ENCODE measurements around the gene ARHGAP21. TPM values are rescaled to one million over a fixed set of nuclear protein-coding genes. Genes with fewer than 3 reads are reported as not detected.
"Not testable (repeated sequence)": the region's sequence is repeated elsewhere in the genome, so short reads cannot be mapped to it uniquely, and the experiment has no call there.

ARHGAP21 gene
- total and polyA plus RNA-seq, 3 donors from 2014 or later = 44.3 to 69.2 (median 66.9) TPM

GRCh38 chr10:24669285-24669852 is 54.3 kb downstream of the ARHGAP21 start:
- intact Hi-C loops (cut with DNase I; ENCODE audit: low total_unique reads) = no loop called here

GRCh38 chr10:24668247-24668646 is 55.4 kb downstream of the ARHGAP21 start:
- H3K9me3 ChIP-seq = no peaks in the 10 kb centered on the region
- H3K4me1 ChIP-seq = no peaks in the 10 kb centered on the region
- TF ChIP-seq POLR2A (IDR thresholded peaks at IDR 0.05) (no peak), CTCF (IDR thresholded peaks at IDR 0.05) (no peak)
- H3K4me3 ChIP-seq = no peak overlapping the region
- DNase-seq = no peak
- no peaks in the 10 kb centered on the region for H3K27me3 ChIP-seq
- intact Hi-C loops (cut with DNase I; ENCODE audit: low total_unique reads) = no loop called here
- 92 to 93% methylated on average over 7 of the region's 7 CpGs for WGBS, 2 donors
- no peaks in the 10 kb centered on the region for H3K36me3 ChIP-seq (ENCODE audit: low read depth, missing control alignments)
- no peak overlapping the region for H3K27ac ChIP-seq

More at GRCh38 chr10:24669285-24669852, 54.3 kb downstream of the ARHGAP21 start:
- Histone ChIP-seq H3K4me1 (no peaks in the 10 kb centered on the region), H3K27ac (no peak overlapping the region), H3K27me3 (no peaks in the 10 kb centered on the region), H3K4me3 (no peak overlapping the region), H3K36me3 (ENCODE audit: low read depth, missing control alignments) (no peaks in the 10 kb centered on the region), H3K9me3 (no peaks in the 10 kb centered on the region)
- no peak for DNase-seq
- TF ChIP-seq POLR2A (IDR thresholded peaks at IDR 0.05) (no peak), CTCF (IDR thresholded peaks at IDR 0.05) (no peak)
- WGBS, 2 donors = 71 to 77% methylated on average over 6 of the region's 6 CpGs

- Histone ChIP-seq H3K4me3 (no peak overlapping the region), H3K9me3 (no peaks in the 10 kb centered on the region), H3K36me3 (ENCODE audit: low read depth, missing control alignments) (no peaks in the 10 kb centered on the region), H3K27ac (no peak overlapping the region), H3K27me3 (no peaks in the 10 kb centered on the region), H3K4me1 (no peaks in the 10 kb centered on the region)
- no peak for DNase-seq
- WGBS, 2 donors = 86% methylated on average over 1 of the region's 1 CpG
- intact Hi-C loops (cut with DNase I; ENCODE audit: low total_unique reads) = no loop called here
- no peak for TF ChIP-seq CTCF (IDR thresholded peaks at IDR 0.05)
- TF ChIP-seq POLR2A (IDR thresholded peaks at IDR 0.05) = no peak
Observed at GRCh38 chr10:24664991-24665390, 58.7 kb downstream of the ARHGAP21 start.

GRCh38 chr10:24661376-24661775 is 62.3 kb downstream of the ARHGAP21 start:
- intact Hi-C loops (cut with DNase I; ENCODE audit: low total_unique reads) = no loop called here
- Histone ChIP-seq H3K4me1 (no peaks in the 10 kb centered on the region), H3K4me3 (no peak overlapping the region), H3K36me3 (ENCODE audit: low read depth, missing control alignments) (no peaks in the 10 kb centered on the region), H3K9me3 (no peaks in the 10 kb centered on the region), H3K27me3 (no peaks in the 10 kb centered on the region), H3K27ac (no peak overlapping the region)
- TF ChIP-seq POLR2A (IDR thresholded peaks at IDR 0.05) = no peak
- no peak for TF ChIP-seq CTCF (IDR thresholded peaks at IDR 0.05)
- 82 to 89% methylated on average over 2 of the region's 2 CpGs for WGBS, 2 donors
- no peak for DNase-seq

- intact Hi-C loops (cut with DNase I; ENCODE audit: low total_unique reads); H3K4me1 ChIP-seq; H3K9me3 ChIP-seq; H3K27me3 ChIP-seq; H3K4me3 ChIP-seq; H3K27ac ChIP-seq; DNase-seq; H3K36me3 ChIP-seq (ENCODE audit: low read depth, missing control alignments): not testable (repeated sequence)
- WGBS, 2 donors = 94 to 98% methylated on average over 4 of the region's 4 CpGs
Observed at GRCh38 chr10:24658319-24658718, 65.4 kb downstream of the ARHGAP21 start.

- H3K9me3 ChIP-seq; H3K4me3 ChIP-seq; H3K27me3 ChIP-seq; H3K27ac ChIP-seq; H3K4me1 ChIP-seq; H3K36me3 ChIP-seq (ENCODE audit: low read depth, missing control alignments); DNase-seq; intact Hi-C loops (cut with DNase I; ENCODE audit: low total_unique reads): not testable (repeated sequence)
- WGBS, 2 donors = no CpG with 5 or more reads among the region's 33 CpGs
Observed at GRCh38 chr10:24656326-24656725, 67.4 kb downstream of the ARHGAP21 start.

All from testis (tissue), 3 donors.